Measurements from ENCODE around the gene ABHD2.

- no peak for TF ChIP-seq YY1 (IDR thresholded peaks at IDR 0.05; ENCODE audit: insufficient read depth, insufficient read length)
- TF ChIP-seq SUZ12 (IDR thresholded peaks at IDR 0.05; ENCODE audit: extremely low read depth, insufficient read depth, insufficient read length): no peak
Measured at GRCh38 chr15:89127054-89127702, 38.9 kb downstream of the ABHD2 start.

Data from NT2/D1 (cell line).